Right ventricle myocardium superior (tissue), 1 donor: ENCODE results near the gene PPP2R2D. TPM values are rescaled to one million over a fixed set of nuclear protein-coding genes. Genes with fewer than 3 reads are reported as not detected.

ENCODE experiments used
- ATAC-seq: fragments of 200-7000 bp; cut with Tn5 transposase; one replicate; pipeline ENCODE4 v1.9.1; 2020; ENCODE audit warnings: mild to moderate bottlenecking; ENCODE audit not compliant: poor library complexity
- DNase-seq: peaks from one replicate; pipeline ENCODE4 v3.0.0-alpha.2; 2020
- intact Hi-C: fragments of 100-400 bp; cut with DNase I; formaldehyde crosslinking; loops from one replicate; pipeline ENCODE4 v1.11.2; 2022
- total RNA-seq: library from RNA; stranded (reverse); fragmentation: NEBNext Ultra II Directional; extraction: Animal tissue kit (Norgen Biotek cat#: 25700); gene quantifications from one replicate; pipeline ENCODE4 v1.2.1, GENCODE V29; 2021
- donor health status: DM: no; HTN: yes; CAD: no; lungs with severe emphysema.

Gene PPP2R2D
- total RNA-seq, 1 donor from 2014 or later: 33.9 TPM

GRCh38 chr10:131997366-131998049 is 96.7 kb downstream of the PPP2R2D start:
- intact Hi-C loops: no loop called here
- ATAC-seq: peak; percentile 77
- DNase-seq: peak; percentile 80

GRCh38 chr10:131998050-131998844 is 97.4 kb downstream of the PPP2R2D start:
- ATAC-seq (no peak), DNase-seq (no peak)
- intact Hi-C loops: no loop called here

GRCh38 chr10:131998845-131999681 is 98.3 kb downstream of the PPP2R2D start:
- intact Hi-C loops: no loop called here
- DNase-seq (no peak), ATAC-seq (no peak)

- no peak for ATAC-seq
- DNase-seq: no peak
- intact Hi-C loops: no loop called here
Measured at GRCh38 chr10:132001238-132001972, 100.6 kb downstream of the PPP2R2D start.

- intact Hi-C loops: no loop called here
- no peak for DNase-seq
Measured at GRCh38 chr10:132002004-132002403, 101.2 kb downstream of the PPP2R2D start.

GRCh38 chr10:132003282-132003924 is 102.6 kb downstream of the PPP2R2D start:
- ATAC-seq: no peak
- intact Hi-C loops: no loop called here
- DNase-seq: no peak

More at GRCh38 chr10:132002004-132002403, 101.2 kb downstream of the PPP2R2D start:
- no peak for ATAC-seq

GRCh38 chr10:132004052-132004451 is 103.2 kb downstream of the PPP2R2D start:
- no peak for ATAC-seq
- intact Hi-C loops: no loop called here
- no peak for DNase-seq

GRCh38 chr10:132005147-132005546 is 104.3 kb downstream of the PPP2R2D start:
- ATAC-seq: no peak
- no peak for DNase-seq
- intact Hi-C loops: no loop called here

- intact Hi-C loops: no loop called here
- DNase-seq (no peak), ATAC-seq (no peak)
Measured at GRCh38 chr10:132006966-132007365, 106.2 kb downstream of the PPP2R2D start.

- intact Hi-C loops: no loop called here
- no peak for ATAC-seq
Measured at GRCh38 chr10:132007681-132008080, 106.9 kb downstream of the PPP2R2D start.

More at GRCh38 chr10:132007681-132008080, 106.9 kb downstream of the PPP2R2D start:
- no peak for DNase-seq

Other genes starting within 250 kb of the PPP2R2D start
- 158 TPM for gene BNIP3, start 80.9 kb downstream of the PPP2R2D start, total RNA-seq
- gene JAKMIP3, start 164.9 kb downstream of the PPP2R2D start, total RNA-seq: 1.5 TPM